HCT116 (cell line): ENCODE data around the gene GALR3.

Experiments used
- CEBPB ChIP-seq: IDR thresholded peaks from 2 replicates; pipeline ENCODE4 v1.6.1; 2012; ENCODE audit warnings: low read depth
- EZH2 ChIP-seq: fragments of 200-600 bp; sonication (generic); IDR thresholded peaks from 2 replicates; pipeline ENCODE4 v1.6.1; 2017; ENCODE audit warnings: antibody characterized with exemption, mixed run types
- EZH2phosphoT487 ChIP-seq: fragments of 200-600 bp; IDR thresholded peaks from 2 replicates; pipeline ENCODE4 v1.6.1; 2018; ENCODE audit warnings: antibody characterized with exemption, borderline replicate concordance
- POLR2A ChIP-seq: IDR thresholded peaks from 2 replicates; pipeline ENCODE4 v1.7.0; 2011; ENCODE audit warnings: borderline replicate concordance; ENCODE audit not compliant: insufficient read depth, insufficient read length; ENCODE audit errors: extremely low read depth
- POLR2AphosphoS5 ChIP-seq: IDR thresholded peaks from 2 replicates; pipeline ENCODE4 v1.6.1; 2011; ENCODE audit warnings: mild to moderate bottlenecking, low read depth, low read length, moderate library complexity
- RAD21 ChIP-seq: IDR thresholded peaks from 2 replicates; pipeline ENCODE4 v1.6.1; 2012; ENCODE audit warnings: low read depth, mild to moderate bottlenecking
- ZNF274 ChIP-seq: fragments of 200-500 bp; sonication (Bioruptor generic); IDR thresholded peaks from 2 replicates; pipeline ENCODE4 v1.6.1; 2014; ENCODE audit warnings: mild to moderate bottlenecking, low read depth, low read length, inconsistent platforms
- TF ChIP-seq, protein P1 (sequence below), 3 experiments: fragments of 200-600 bp in 1 of 3; sonication (generic) in 1 of 3; IDR thresholded peaks in 2 of 3; conservative IDR thresholded peaks in 1 of 3; 2 replicates each; pipeline ENCODE4 v1.5.1; 2012 to 2017; ENCODE audit warnings: low read depth in 2 of 3, low read length in 2 of 3, antibody characterized with exemption in 1 of 3, borderline replicate concordance in 1 of 3, control low read depth in 1 of 3, mild to moderate bottlenecking in 1 of 3, mixed read lengths in 1 of 3, mixed run types in 1 of 3, moderate library complexity in 1 of 3; ENCODE audit not compliant: insufficient read depth in 1 of 3
- TF ChIP-seq, protein P2 (sequence below): IDR thresholded peaks from 2 replicates; pipeline ENCODE4 v1.6.1; 2012; ENCODE audit warnings: low read depth
- TF ChIP-seq, protein P3 (sequence below): IDR thresholded peaks from 2 replicates; pipeline ENCODE4 v1.6.1; 2012
- TF ChIP-seq, protein P4 (sequence below): IDR thresholded peaks from 2 replicates; pipeline ENCODE4 v1.6.1; 2012

GRCh38 chr22:37827056-37827455, 3.9 kb downstream of the GALR3 start:
- TF ChIP-seq EZH2 (no peak), ZNF274 (no peak), POLR2AphosphoS5 (no peak), POLR2A (no peak), EZH2phosphoT487 (no peak), CEBPB (no peak), RAD21 (no peak)
- TF ChIP-seq, protein P1, sequence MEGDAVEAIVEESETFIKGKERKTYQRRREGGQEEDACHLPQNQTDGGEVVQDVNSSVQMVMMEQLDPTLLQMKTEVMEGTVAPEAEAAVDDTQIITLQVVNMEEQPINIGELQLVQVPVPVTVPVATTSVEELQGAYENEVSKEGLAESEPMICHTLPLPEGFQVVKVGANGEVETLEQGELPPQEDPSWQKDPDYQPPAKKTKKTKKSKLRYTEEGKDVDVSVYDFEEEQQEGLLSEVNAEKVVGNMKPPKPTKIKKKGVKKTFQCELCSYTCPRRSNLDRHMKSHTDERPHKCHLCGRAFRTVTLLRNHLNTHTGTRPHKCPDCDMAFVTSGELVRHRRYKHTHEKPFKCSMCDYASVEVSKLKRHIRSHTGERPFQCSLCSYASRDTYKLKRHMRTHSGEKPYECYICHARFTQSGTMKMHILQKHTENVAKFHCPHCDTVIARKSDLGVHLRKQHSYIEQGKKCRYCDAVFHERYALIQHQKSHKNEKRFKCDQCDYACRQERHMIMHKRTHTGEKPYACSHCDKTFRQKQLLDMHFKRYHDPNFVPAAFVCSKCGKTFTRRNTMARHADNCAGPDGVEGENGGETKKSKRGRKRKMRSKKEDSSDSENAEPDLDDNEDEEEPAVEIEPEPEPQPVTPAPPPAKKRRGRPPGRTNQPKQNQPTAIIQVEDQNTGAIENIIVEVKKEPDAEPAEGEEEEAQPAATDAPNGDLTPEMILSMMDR (IDR thresholded peaks at IDR 0.05 in 2 of 3, conservative IDR thresholded peaks at IDR 0.05 in 1 of 3; ENCODE audit: borderline replicate concordance in 1 of 3, insufficient read depth in 1 of 3, low read depth in 2 of 3, low read length in 2 of 3), result no peak
- TF ChIP-seq, protein P2, sequence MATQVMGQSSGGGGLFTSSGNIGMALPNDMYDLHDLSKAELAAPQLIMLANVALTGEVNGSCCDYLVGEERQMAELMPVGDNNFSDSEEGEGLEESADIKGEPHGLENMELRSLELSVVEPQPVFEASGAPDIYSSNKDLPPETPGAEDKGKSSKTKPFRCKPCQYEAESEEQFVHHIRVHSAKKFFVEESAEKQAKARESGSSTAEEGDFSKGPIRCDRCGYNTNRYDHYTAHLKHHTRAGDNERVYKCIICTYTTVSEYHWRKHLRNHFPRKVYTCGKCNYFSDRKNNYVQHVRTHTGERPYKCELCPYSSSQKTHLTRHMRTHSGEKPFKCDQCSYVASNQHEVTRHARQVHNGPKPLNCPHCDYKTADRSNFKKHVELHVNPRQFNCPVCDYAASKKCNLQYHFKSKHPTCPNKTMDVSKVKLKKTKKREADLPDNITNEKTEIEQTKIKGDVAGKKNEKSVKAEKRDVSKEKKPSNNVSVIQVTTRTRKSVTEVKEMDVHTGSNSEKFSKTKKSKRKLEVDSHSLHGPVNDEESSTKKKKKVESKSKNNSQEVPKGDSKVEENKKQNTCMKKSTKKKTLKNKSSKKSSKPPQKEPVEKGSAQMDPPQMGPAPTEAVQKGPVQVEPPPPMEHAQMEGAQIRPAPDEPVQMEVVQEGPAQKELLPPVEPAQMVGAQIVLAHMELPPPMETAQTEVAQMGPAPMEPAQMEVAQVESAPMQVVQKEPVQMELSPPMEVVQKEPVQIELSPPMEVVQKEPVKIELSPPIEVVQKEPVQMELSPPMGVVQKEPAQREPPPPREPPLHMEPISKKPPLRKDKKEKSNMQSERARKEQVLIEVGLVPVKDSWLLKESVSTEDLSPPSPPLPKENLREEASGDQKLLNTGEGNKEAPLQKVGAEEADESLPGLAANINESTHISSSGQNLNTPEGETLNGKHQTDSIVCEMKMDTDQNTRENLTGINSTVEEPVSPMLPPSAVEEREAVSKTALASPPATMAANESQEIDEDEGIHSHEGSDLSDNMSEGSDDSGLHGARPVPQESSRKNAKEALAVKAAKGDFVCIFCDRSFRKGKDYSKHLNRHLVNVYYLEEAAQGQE, result no peak
- TF ChIP-seq, protein P3, sequence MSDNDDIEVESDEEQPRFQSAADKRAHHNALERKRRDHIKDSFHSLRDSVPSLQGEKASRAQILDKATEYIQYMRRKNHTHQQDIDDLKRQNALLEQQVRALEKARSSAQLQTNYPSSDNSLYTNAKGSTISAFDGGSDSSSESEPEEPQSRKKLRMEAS, result no peak
- TF ChIP-seq, protein P4, sequence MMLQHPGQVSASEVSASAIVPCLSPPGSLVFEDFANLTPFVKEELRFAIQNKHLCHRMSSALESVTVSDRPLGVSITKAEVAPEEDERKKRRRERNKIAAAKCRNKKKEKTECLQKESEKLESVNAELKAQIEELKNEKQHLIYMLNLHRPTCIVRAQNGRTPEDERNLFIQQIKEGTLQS, result no peak
